Peyer's patch (tissue), 4 donors: ENCODE data around the gene TSPAN17.

ENCODE experiments used
- CTCF ChIP-seq, 6 experiments: fragments of 450-650 bp in 4 of 6; fragments of 200-600 bp in 2 of 6; sonication (generic) in 1 of 6; IDR thresholded peaks; one replicate each; pipeline ENCODE4 v1.5.1; 2017 to 2019; ENCODE audit warnings: antibody characterized with exemption in 6 of 6, mild to moderate bottlenecking in 3 of 6, moderate library complexity in 1 of 6
- POLR2A ChIP-seq, 2 donors: fragments of 450-650 bp; IDR thresholded peaks; one replicate each; pipeline ENCODE4 v1.5.1; 2017; ENCODE audit warnings: antibody characterized with exemption in 2 of 2, mild to moderate bottlenecking in 2 of 2, moderate library complexity in 2 of 2

GRCh38 chr5:176697934-176698538 lies 50.8 kb downstream of the TSPAN17 start:
- TF ChIP-seq CTCF (IDR thresholded peaks at IDR 0.05) (no peak), POLR2A (IDR thresholded peaks at IDR 0.05) (no peak)
